GM12873 (cell line): ENCODE results near the gene ZC3H7B.

ENCODE experiments used
- CTCF ChIP-seq: IDR thresholded peaks from 2 replicates; pipeline ENCODE4 v1.5.1; 2012; ENCODE audit warnings: low read depth, mild to moderate bottlenecking, moderate library complexity, low read length, control low read depth; ENCODE audit not compliant: insufficient read depth; ENCODE audit errors: missing control alignments

The ZC3H7B gene

GRCh38 chr22:41288245-41288946 lies 12.9 kb upstream of the ZC3H7B start:
- TF ChIP-seq CTCF: no peak

- TF ChIP-seq CTCF: no peak
Observed at GRCh38 chr22:41289671-41290070, 11.7 kb upstream of the ZC3H7B start.

GRCh38 chr22:41290262-41291221 lies 10.8 kb upstream of the ZC3H7B start:
- TF ChIP-seq CTCF: no peak

GRCh38 chr22:41296826-41297667 lies 4.3 kb upstream of the ZC3H7B start:
- no peak for TF ChIP-seq CTCF

- no peak for TF ChIP-seq CTCF
Observed at GRCh38 chr22:41300661-41301060, 664 bp upstream of the ZC3H7B start.

- TF ChIP-seq CTCF: no peak
Observed at GRCh38 chr22:41302021-41302767, 869 bp downstream of the ZC3H7B start.
